GM13977 (cell line): ENCODE results near the gene WWOX.

Experiments
- DNase-seq: peaks from one replicate; pipeline ENCODE4 v3.0.0; 2012; ENCODE audit warnings: low spot score
- CTCF ChIP-seq: IDR thresholded peaks from 2 replicates; pipeline ENCODE4 v1.5.1; 2012; ENCODE audit warnings: mild to moderate bottlenecking, control low read depth; ENCODE audit not compliant: insufficient read depth; ENCODE audit errors: extremely low read depth, missing control alignments
- in situ Hi-C: fragments of 300-500 bp; cut with MboI; formaldehyde crosslinking; loops from one replicate; pipeline ENCODE4 v1.12.0; 2022; ENCODE audit warnings: low sequenced_read_pairs, low pct_unique_long_range_greater_than_20kb, mixed read lengths, inconsistent platforms; ENCODE audit not compliant: unreplicated experiment

The WWOX gene

GRCh38 chr16:78183437-78184237 lies 84.2 kb downstream of the WWOX start:
- DNase-seq = no peak
- TF ChIP-seq CTCF = no peak

GRCh38 chr16:78184238-78185183 lies 85.1 kb downstream of the WWOX start:
- no peak for TF ChIP-seq CTCF
- DNase-seq = no peak
- in situ Hi-C loops = no loop called here

More at GRCh38 chr16:78183437-78184237, 84.2 kb downstream of the WWOX start:
- in situ Hi-C loops = no loop called here

GRCh38 chr16:78189121-78189520 lies 89.7 kb downstream of the WWOX start:
- TF ChIP-seq CTCF = no peak
- in situ Hi-C loops = no loop called here
- DNase-seq = no peak

- in situ Hi-C loops = no loop called here
- no peak for DNase-seq
- TF ChIP-seq CTCF = no peak
These were observed 93.5 kb downstream of the WWOX start for GRCh38 chr16:78192734-78193488.

GRCh38 chr16:78194948-78195347 lies 95.5 kb downstream of the WWOX start:
- in situ Hi-C loops = no loop called here
- no peak for TF ChIP-seq CTCF
- DNase-seq = no peak

- in situ Hi-C loops = no loop called here
- DNase-seq = no peak
- no peak for TF ChIP-seq CTCF
These were observed 96.3 kb downstream of the WWOX start for GRCh38 chr16:78195797-78196196.
